H1 (cell line): ENCODE results near the gene RAB1A. TPM values are rescaled to one million over a fixed set of nuclear protein-coding genes. Genes with fewer than 3 reads are reported as not detected.

Source experiments
- CTCF ChIA-PET: fragments of 300-600 bp; sonication (Branson Sonifier 250); formaldehyde crosslinking; loops from one replicate; lab custom pipeline; 2021; ENCODE audit not compliant: partially characterized antibody; lab: Charles Lee
- POLR2A ChIA-PET: fragments of 300-600 bp; sonication (Branson Sonifier 250); formaldehyde crosslinking; loops from one replicate; lab custom pipeline; 2021; ENCODE audit warnings: inconsistent platforms; ENCODE audit not compliant: partially characterized antibody; lab: Charles Lee
- DNase-seq, 2 experiments: peaks; one replicate each; pipeline versions ENCODE4 v3.0.0 to v3.0.0-alpha.2; 2010 to 2022; ENCODE audit warnings: low spot score in 2 of 2, low read depth in 1 of 2, mixed read lengths in 1 of 2
- FAIRE-seq: peaks from 2 replicates; lab custom pipeline; 2011; peaks lifted over from hg19 to GRCh38; lab: Jason Lieb, UNC
- H2AFZ ChIP-seq: 2 replicates; pipeline ENCODE4 v1.8.1; 2012; ENCODE audit warnings: low read length, inconsistent platforms
- H2AK5ac ChIP-seq: 2 replicates; pipeline ENCODE4 v1.6.1; 2013; ENCODE audit warnings: low read depth, low read length
- H2BK120ac ChIP-seq: replicated peaks from 2 replicates; pipeline ENCODE3; 2013; ENCODE audit warnings: low read depth, low read length, inconsistent platforms
- H2BK12ac ChIP-seq: 2 replicates; pipeline ENCODE4 v1.6.1; 2013; ENCODE audit warnings: low read depth, low read length
- H2BK15ac ChIP-seq: 2 replicates; pipeline ENCODE4 v1.6.1; 2013; ENCODE audit warnings: low read length
- H2BK20ac ChIP-seq: 2 replicates; pipeline ENCODE4 v1.6.1; 2013; ENCODE audit warnings: low read length
- H2BK5ac ChIP-seq: 2 replicates; pipeline ENCODE4 v1.6.1; 2013; ENCODE audit warnings: low read depth, low read length
- H3K14ac ChIP-seq: 2 replicates; pipeline ENCODE4 v1.6.1; 2013; ENCODE audit warnings: inconsistent platforms; ENCODE audit not compliant: insufficient read length
- H3K18ac ChIP-seq: 2 replicates; pipeline ENCODE4 v1.6.1; 2013; ENCODE audit warnings: low read length; ENCODE audit errors: extremely low read depth
- H3K23ac ChIP-seq: 2 replicates; pipeline ENCODE4 v1.6.1; 2013; ENCODE audit warnings: inconsistent platforms; ENCODE audit not compliant: insufficient read length
- H3K23me2 ChIP-seq: 2 replicates; pipeline ENCODE4 v1.6.1; 2013; ENCODE audit warnings: low read depth, low read length
- H3K27ac ChIP-seq: 2 replicates; pipeline ENCODE4 v1.6.1; 2011; ENCODE audit warnings: low read depth, low read length, inconsistent platforms
- H3K27me3 ChIP-seq, 4 experiments: replicated peaks in 1 of 4; 1 replicate in 1 of 4; 2 replicates in 3 of 4; pipeline versions ENCODE4 v1.6.1 to v1.8.1; 2011 to 2013; ENCODE audit warnings: low read length in 3 of 4, mild to moderate bottlenecking in 3 of 4, inconsistent platforms in 2 of 4, mixed read lengths in 2 of 4, moderate library complexity in 1 of 4; ENCODE audit not compliant: control insufficient read depth in 3 of 4, insufficient read depth in 3 of 4; ENCODE audit errors: extremely low read depth in 1 of 4
- H3K36me3 ChIP-seq, 4 experiments: 2 replicates each; pipeline versions ENCODE4 v1.6.1 to v1.8.1; 2011 to 2013; ENCODE audit warnings: mild to moderate bottlenecking in 4 of 4, low read length in 3 of 4, moderate library complexity in 2 of 4, control low read depth in 1 of 4, inconsistent platforms in 1 of 4; ENCODE audit not compliant: insufficient read depth in 4 of 4, control insufficient read depth in 2 of 4
- H3K4ac ChIP-seq: replicated peaks from 2 replicates; pipeline ENCODE3; 2013; ENCODE audit warnings: low read length, low read depth, mixed read lengths, inconsistent platforms; ENCODE audit not compliant: insufficient read length
- H3K4me1 ChIP-seq, 4 experiments: replicated peaks in 1 of 4; 1 replicate in 1 of 4; 2 replicates in 3 of 4; pipeline versions ENCODE4 v1.6.1 to v1.8.1; 2011 to 2013; ENCODE audit warnings: low read length in 3 of 4, inconsistent platforms in 2 of 4, mixed read lengths in 1 of 4; ENCODE audit not compliant: insufficient read depth in 4 of 4, control insufficient read depth in 3 of 4
- H3K4me2 ChIP-seq, 2 experiments: 2 replicates each; pipeline versions ENCODE4 v1.6.1 to v1.8.1; 2011 to 2013; ENCODE audit warnings: low read depth in 2 of 2, low read length in 2 of 2, control low read depth in 1 of 2, inconsistent platforms in 1 of 2, mild to moderate bottlenecking in 1 of 2; ENCODE audit not compliant: insufficient read depth in 1 of 2
- H3K4me3 ChIP-seq, 4 experiments: fragments of 200-600, 300-600 bp in 1 of 4; sonication (generic), shearing (Covaris generic), sonication (Bioruptor Twin) in 1 of 4; 2 replicates each; pipeline versions ENCODE4 v1.5.1 to v1.8.1; 2011 to 2016; ENCODE audit warnings: low read length in 4 of 4, low read depth in 3 of 4, control low read depth in 2 of 4, inconsistent platforms in 2 of 4, mild to moderate bottlenecking in 2 of 4, mixed read lengths in 1 of 4, moderate library complexity in 1 of 4; ENCODE audit not compliant: insufficient read depth in 2 of 4; ENCODE audit errors: extremely low read depth in 1 of 4
- H3K56ac ChIP-seq: replicated peaks from 2 replicates; pipeline ENCODE3; 2013; ENCODE audit warnings: low read depth, mild to moderate bottlenecking, mixed read lengths, low read length, inconsistent platforms; ENCODE audit not compliant: insufficient read length
- H3K79me1 ChIP-seq: 2 replicates; pipeline ENCODE4 v1.6.1; 2013; ENCODE audit warnings: low read depth, low read length, control low read depth
- H3K79me2 ChIP-seq, 2 experiments: 2 replicates each; pipeline versions ENCODE4 v1.6.1 to v1.8.1; 2012 to 2013; ENCODE audit warnings: low read length in 2 of 2, mild to moderate bottlenecking in 2 of 2, inconsistent platforms in 1 of 2; ENCODE audit not compliant: insufficient read depth in 2 of 2, control insufficient read depth in 1 of 2
- H3K9ac ChIP-seq, 4 experiments: replicated peaks in 1 of 4; 1 replicate in 1 of 4; 2 replicates in 3 of 4; pipeline versions ENCODE4 v1.6.1 to v1.8.1; 2011 to 2013; ENCODE audit warnings: low read depth in 3 of 4, low read length in 3 of 4, control low read depth in 2 of 4, mild to moderate bottlenecking in 2 of 4, moderate library complexity in 2 of 4, inconsistent platforms in 1 of 4; ENCODE audit errors: extremely low read depth in 1 of 4
- H3K9me3 ChIP-seq, 2 experiments: 2 replicates each; pipeline versions ENCODE4 v1.6.1 to v1.8.1; 2012 to 2013; ENCODE audit warnings: mild to moderate bottlenecking in 2 of 2, moderate library complexity in 2 of 2, control low read depth in 1 of 2, inconsistent platforms in 1 of 2, low read depth in 1 of 2, low read length in 1 of 2, mixed read lengths in 1 of 2; ENCODE audit not compliant: insufficient read depth in 2 of 2
- H4K20me1 ChIP-seq, 2 experiments: replicated peaks in 1 of 2; 2 replicates each; pipeline versions ENCODE3 to v1.8.1; 2011 to 2013; ENCODE audit warnings: inconsistent platforms in 2 of 2, low read length in 2 of 2, mild to moderate bottlenecking in 1 of 2; ENCODE audit not compliant: insufficient read depth in 2 of 2, control insufficient read depth in 1 of 2
- H4K5ac ChIP-seq: 2 replicates; pipeline ENCODE4 v1.6.1; 2013; ENCODE audit warnings: low read length, low read depth, mixed read lengths, inconsistent platforms; ENCODE audit not compliant: insufficient read length
- H4K8ac ChIP-seq: 2 replicates; pipeline ENCODE4 v1.8.0; 2013; ENCODE audit warnings: mild to moderate bottlenecking, moderate library complexity, low read length, inconsistent platforms; ENCODE audit not compliant: insufficient read depth; ENCODE audit errors: extremely low read depth
- H4K91ac ChIP-seq: replicated peaks from 2 replicates; pipeline ENCODE3; 2013; ENCODE audit warnings: low read length, mixed read lengths, inconsistent platforms; ENCODE audit not compliant: insufficient read length
- ASH2L ChIP-seq: fragments of 200-600, 300-600 bp; sonication (generic); IDR thresholded peaks from one replicate; pipeline ENCODE4 v1.7.1; 2017; ENCODE audit warnings: low read length
- ATF3 ChIP-seq: IDR thresholded peaks from 2 replicates; pipeline ENCODE4 v1.6.1; 2011; ENCODE audit warnings: low read depth, mild to moderate bottlenecking, low read length; ENCODE audit not compliant: insufficient read depth
- CBX5 ChIP-seq: fragments of 300-800, 300-1000 bp; sonication (generic); IDR thresholded peaks from 2 replicates; pipeline ENCODE4 v1.7.1; 2016; ENCODE audit warnings: antibody characterized with exemption, low read length, low read depth
- CBX8 ChIP-seq: fragments of 300-800, 300-1000 bp; sonication (generic); IDR thresholded peaks from 2 replicates; pipeline ENCODE4 v1.7.1; 2016; ENCODE audit warnings: low read depth, low read length, borderline replicate concordance
- CREB1 ChIP-seq: IDR thresholded peaks from 2 replicates; pipeline ENCODE4 v1.6.1; 2012; ENCODE audit warnings: inconsistent platforms
- EZH2 ChIP-seq: fragments of 200-600 bp; sonication (generic); IDR thresholded peaks from 2 replicates; pipeline ENCODE4 v1.7.1; 2012; ENCODE audit warnings: low read depth, mild to moderate bottlenecking, moderate library complexity, low read length, inconsistent platforms; ENCODE audit not compliant: severe bottlenecking
- HDAC2 ChIP-seq, 2 experiments: fragments of 300-600 bp in 1 of 2; sonication (generic) in 1 of 2; IDR thresholded peaks; 2 replicates each; pipeline ENCODE4 v1.6.1; 2011 to 2012; ENCODE audit warnings: low read depth in 2 of 2, low read length in 2 of 2, mild to moderate bottlenecking in 2 of 2, moderate library complexity in 2 of 2, borderline replicate concordance in 1 of 2, inconsistent platforms in 1 of 2
- KDM4A ChIP-seq: IDR thresholded peaks from one replicate; pipeline ENCODE4 v1.7.1; 2012; ENCODE audit warnings: low read depth, mild to moderate bottlenecking, moderate library complexity, low read length, inconsistent platforms; ENCODE audit not compliant: severe bottlenecking
- MAFK ChIP-seq: IDR thresholded peaks from 2 replicates; pipeline ENCODE4 v1.6.1; 2012; ENCODE audit warnings: low read depth, mild to moderate bottlenecking, improper control_type of control experiment, low read length
- SAP30 ChIP-seq: fragments of 300-600 bp; sonication (generic); IDR thresholded peaks from 2 replicates; pipeline ENCODE4 v1.7.1; 2012; ENCODE audit warnings: low read length, moderate library complexity, mild to moderate bottlenecking, inconsistent platforms; ENCODE audit not compliant: insufficient read depth, insufficient replicate concordance
- SP1 ChIP-seq: IDR thresholded peaks from 2 replicates; pipeline ENCODE4 v1.6.1; 2011; ENCODE audit warnings: low read depth, low read length
- SP2 ChIP-seq: IDR thresholded peaks from 2 replicates; pipeline ENCODE4 v1.6.1; 2012; ENCODE audit warnings: mild to moderate bottlenecking, low read length, inconsistent platforms
- TAF7 ChIP-seq: optimal IDR thresholded peaks from 2 replicates; pipeline ENCODE3; 2011; ENCODE audit warnings: low read depth, mild to moderate bottlenecking, inconsistent platforms, low read length, moderate library complexity, borderline replicate concordance
- WGBS, 2 experiments: shearing (Covaris generic) in 1 of 2; methylation state at CpG; one replicate each; pipeline versions ENCODE4 v1.1.6 to v1.1.7; 2013 to 2015; ENCODE audit warnings: low lambda C conversion rate in 2 of 2, mixed read lengths in 2 of 2, inconsistent platforms in 1 of 2, low coverage in 1 of 2, missing lambda C conversion rate in 1 of 2; ENCODE audit not compliant: insufficient replicate concordance in 2 of 2, insufficient coverage in 1 of 2, insufficient read length in 1 of 2; ENCODE audit errors: extremely low coverage in 1 of 2, missing lambda C conversion rate in 1 of 2; 5-methylcytosine and 5-hydroxymethylcytosine counted together
- polyA plus RNA-seq, 7 experiments: library from polyadenylated mRNA; depleted of rRNA in 3 of 7; stranded (reverse) in 5 of 7; unstranded in 2 of 7; fragments of >200 nt in 5 of 7; fragments of 200-250 nt in 2 of 7; gene quantifications; 1 replicate in 5 of 7; 2 replicates in 1 of 7; 4 replicates in 1 of 7; pipeline versions ENCODE4 v1.2.1 to v1.2.3, GENCODE V29; 2011 to 2013; ENCODE audit warnings: missing spikeins in 2 of 7, mixed read lengths in 2 of 7
- total RNA-seq: library from RNA; stranded (reverse); fragmentation: NEBNext Ultra II Directional; extraction: Animal tissue kit (Norgen Biotek cat#: 25700); gene quantifications from 2 replicates; pipeline ENCODE4 v1.2.1, GENCODE V29; 2021

Gene RAB1A
- total and polyA plus RNA-seq, 2 of the 8 experiments (the other 6 are each of a cell fraction or from before 2014, with no cell fraction given): 77.9 to 120 TPM

GRCh38 chr2:65165558-65165957 is 35.7 kb upstream of the RAB1A start:
- DNase-seq: no peak
- Histone ChIP-seq H2AK5ac (no peak overlapping the region), H3K4ac (no peak overlapping the region), H3K9ac (no peak overlapping the region), H3K9me3 (no peaks in the 10 kb centered on the region), H2BK12ac (no peak overlapping the region), H3K4me2 (no peak overlapping the region), H2BK20ac (no peak overlapping the region), H2BK5ac (no peak overlapping the region), H2BK120ac (no peak overlapping the region), H4K20me1 (no peaks in the 10 kb centered on the region), H3K56ac (no peak overlapping the region), H3K23ac (no peak overlapping the region), H3K4me1 (no peaks in the 10 kb centered on the region), H3K79me2 (no peaks in the 10 kb centered on the region), H4K8ac (no peak overlapping the region), H3K79me1 (no peaks in the 10 kb centered on the region), H4K5ac (no peak overlapping the region), H3K4me3 (no peak overlapping the region), H3K27ac (no peak overlapping the region), H4K91ac (no peak overlapping the region), H3K36me3 (no peaks in the 10 kb centered on the region), H3K27me3 (no peaks in the 10 kb centered on the region), H3K18ac (no peak overlapping the region), H2BK15ac (no peak overlapping the region), H3K23me2 (no peaks in the 10 kb centered on the region), H2AFZ (no peak overlapping the region), H3K14ac (no peak overlapping the region)
- POLR2A ChIA-PET: no interaction called here
- WGBS, 2 experiments: 91% methylated on average over 7 of the region's 7 CpGs; no CpG with 5 or more reads in 1 of the 2 experiments
- CTCF ChIA-PET: no interaction called here
- FAIRE-seq: no peak
- TF ChIP-seq EZH2 (no peak), HDAC2 (IDR thresholded peaks at IDR 0.05; ENCODE audit: borderline replicate concordance in 1 of 2, low read depth in 2 of 2, low read length in 2 of 2) (no peak), CREB1 (no peak), SAP30 (no peak), CBX5 (no peak), CBX8 (no peak), SP2 (no peak), MAFK (no peak), KDM4A (no peak), TAF7 (no peak), SP1 (no peak), ATF3 (no peak), ASH2L (no peak)
